K562 (cell line): ENCODE results near the gene TLR6. TPM values are rescaled to one million over a fixed set of nuclear protein-coding genes. Genes with fewer than 3 reads are reported as not detected.
A peak's percentile ranks its signal among the peaks of the same experiment; 100 is the strongest.

ENCODE experiments used
- CREM ChIP-seq: IDR thresholded peaks from 2 replicates; pipeline ENCODE4 v1.6.1; 2014; ENCODE audit warnings: antibody characterized with exemption, low read depth
- FOXM1 ChIP-seq, 2 experiments: fragments of 450-650 bp in 1 of 2; sonication (generic) in 1 of 2; formaldehyde crosslinking in 1 of 2; IDR thresholded peaks; 2 replicates each; pipeline versions ENCODE4 v1.6.1 to v1.9.0; 2017 to 2022; ENCODE audit warnings: low read depth in 2 of 2, mild to moderate bottlenecking in 2 of 2, missing genetic modification reagents in 1 of 2, moderate library complexity in 1 of 2
- GATAD2B ChIP-seq: fragments of 450-650 bp; IDR thresholded peaks from 2 replicates; pipeline ENCODE4 v1.6.1; 2017; ENCODE audit warnings: mild to moderate bottlenecking, borderline replicate concordance
- MTF1 ChIP-seq: fragments of 250-450 bp; sonication (Bioruptor Pico); IDR thresholded peaks from 2 replicates; pipeline ENCODE4 v1.9.0; 2021; ENCODE audit warnings: moderate library complexity, mild to moderate bottlenecking, inconsistent platforms, borderline replicate concordance
- NFRKB ChIP-seq: fragments of 450-650 bp; IDR thresholded peaks from 2 replicates; pipeline ENCODE4 v1.6.1; 2016; ENCODE audit warnings: low read depth
- NRF1 ChIP-seq, 2 experiments: fragments of 450-650 bp; IDR thresholded peaks in 1 of 2; conservative IDR thresholded peaks in 1 of 2; 2 replicates each; pipeline ENCODE4 v1.6.1; 2014; ENCODE audit warnings: mild to moderate bottlenecking in 2 of 2
- RAD51 ChIP-seq: fragments of 450-650 bp; IDR thresholded peaks from 2 replicates; pipeline ENCODE4 v1.7.1; 2016; ENCODE audit warnings: low read depth, mild to moderate bottlenecking, borderline replicate concordance
- ZBTB33 ChIP-seq: sonication (generic); formaldehyde crosslinking; IDR thresholded peaks from 2 replicates; pipeline ENCODE4 v1.8.1; 2023; ENCODE audit warnings: mild to moderate bottlenecking, missing genetic modification reagents
- ZC3H11A ChIP-seq: IDR thresholded peaks from 2 replicates; pipeline ENCODE4 v1.6.1; 2012; ENCODE audit warnings: low read depth, low read length, improper control_type of control experiment
- ZNF354B ChIP-seq: fragments of 250-450 bp; sonication (Bioruptor Pico); IDR thresholded peaks from 2 replicates; pipeline ENCODE4 v1.4.0; 2020
- ZNF41 ChIP-seq: fragments of 250-450 bp; sonication (Bioruptor Pico); conservative IDR thresholded peaks from 2 replicates; pipeline ENCODE4 v1.4.0; 2020; ENCODE audit warnings: mild to moderate bottlenecking
- ZNF57 ChIP-seq: fragments of 450-650 bp; formaldehyde crosslinking; IDR thresholded peaks from 2 replicates; pipeline ENCODE4 v1.4.0; 2020; ENCODE audit warnings: mild to moderate bottlenecking, moderate library complexity
- ZNF655 ChIP-seq: fragments of 250-450 bp; sonication (Bioruptor Pico); IDR thresholded peaks from 2 replicates; pipeline ENCODE4 v1.5.0; 2021
- ZNF764 ChIP-seq: fragments of 250-450 bp; sonication (Bioruptor Pico); IDR thresholded peaks from 2 replicates; pipeline ENCODE4 v1.4.0; 2020; ENCODE audit warnings: low read depth, mild to moderate bottlenecking, moderate library complexity
- ZNF830 ChIP-seq: fragments of 250-450 bp; sonication (Bioruptor Pico); IDR thresholded peaks from 2 replicates; pipeline ENCODE4 v1.5.0; 2021; ENCODE audit warnings: mild to moderate bottlenecking
- polyA plus RNA-seq, 8 experiments: library from polyadenylated mRNA; depleted of rRNA in 4 of 8; stranded (reverse) in 5 of 8; unstranded in 3 of 8; fragments of >200 nt; fragmentation: Nextera tagmentation in 2 of 8; fragmentation: Illumina TruSeq in 1 of 8; extraction: Ambion mirVana in 2 of 8; extraction: Trizol in 1 of 8; gene quantifications; 2 replicates each; pipeline versions ENCODE4 v1.2.1 to v1.2.3, GENCODE V29; 2011 to 2014; ENCODE audit warnings: inconsistent platforms in 1 of 8, missing spikeins in 1 of 8
- total RNA-seq, 7 experiments: library from RNA; depleted of rRNA in 6 of 7; stranded (reverse); fragments of >200 nt in 6 of 7; fragmentation: Illumina TruSeq in 2 of 7; extraction: Trizol in 2 of 7; gene quantifications; 2 replicates each; pipeline versions ENCODE4 v1.2.1 to v1.2.3, GENCODE V29; 2011 to 2021; ENCODE audit warnings: low replicate concordance in 1 of 7
- TF ChIP-seq, protein P1 (sequence below): fragments of 450-650 bp; formaldehyde crosslinking; IDR thresholded peaks from 2 replicates; pipeline ENCODE4 v1.4.0; 2020; ENCODE audit warnings: mild to moderate bottlenecking, moderate library complexity
- TF ChIP-seq, protein P2 (sequence below): fragments of 450-650 bp; IDR thresholded peaks from 2 replicates; pipeline ENCODE4 v1.6.1; 2016; ENCODE audit warnings: low read depth

Gene TLR6
- total and polyA plus RNA-seq, 9 of the 15 experiments (the other 6 are each of a cell fraction or from before 2014, with no cell fraction given), result 0.08 to 1.9 (median 0.91) TPM

DNA sequence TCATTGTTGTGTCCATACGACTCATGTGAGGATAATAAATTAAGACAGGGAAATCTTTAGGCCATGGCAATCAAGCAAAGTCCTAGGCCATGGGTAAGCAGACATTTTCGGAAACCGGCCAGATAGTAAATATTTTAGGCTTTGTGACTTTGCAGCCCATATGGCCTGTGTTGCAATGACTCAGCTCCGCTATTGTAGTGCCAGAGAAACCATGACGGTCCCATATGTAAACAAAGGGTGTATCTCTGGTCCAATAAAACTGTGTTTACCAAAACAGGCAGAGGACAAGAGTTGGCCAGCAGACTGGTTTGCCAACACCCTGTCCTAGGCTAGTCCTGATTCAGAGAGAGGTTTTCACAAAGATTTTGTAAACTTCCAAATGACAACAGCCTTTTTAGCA is 16.0 kb upstream of the TLR6 start (continued):
- TF ChIP-seq ZNF655 (CRISPR knock-in tag) (no peak), ZNF41 (no peak), RAD51 (no peak), ZBTB33 (CRISPR knock-in tag) (no peak), FOXM1 (IDR thresholded peaks at IDR 0.05; ENCODE audit: low read depth) (no peak), FOXM1 (CRISPR knock-in tag; IDR thresholded peaks at IDR 0.05; ENCODE audit: low read depth) (no peak), NRF1 (conservative IDR thresholded peaks at IDR 0.05 in 1 of 2, IDR thresholded peaks at IDR 0.05 in 1 of 2) (no peak), ZNF354B (no peak), GATAD2B (no peak), MTF1 (CRISPR knock-in tag) (no peak), ZNF764 (no peak), ZC3H11A (no peak), ZNF57 (CRISPR knock-in tag) (no peak), NFRKB (no peak), ZNF830 (no peak), CREM (0 out of 2 replicates have a peak, but pooled peaks have one; percentile 12)
- TF ChIP-seq, protein P1, sequence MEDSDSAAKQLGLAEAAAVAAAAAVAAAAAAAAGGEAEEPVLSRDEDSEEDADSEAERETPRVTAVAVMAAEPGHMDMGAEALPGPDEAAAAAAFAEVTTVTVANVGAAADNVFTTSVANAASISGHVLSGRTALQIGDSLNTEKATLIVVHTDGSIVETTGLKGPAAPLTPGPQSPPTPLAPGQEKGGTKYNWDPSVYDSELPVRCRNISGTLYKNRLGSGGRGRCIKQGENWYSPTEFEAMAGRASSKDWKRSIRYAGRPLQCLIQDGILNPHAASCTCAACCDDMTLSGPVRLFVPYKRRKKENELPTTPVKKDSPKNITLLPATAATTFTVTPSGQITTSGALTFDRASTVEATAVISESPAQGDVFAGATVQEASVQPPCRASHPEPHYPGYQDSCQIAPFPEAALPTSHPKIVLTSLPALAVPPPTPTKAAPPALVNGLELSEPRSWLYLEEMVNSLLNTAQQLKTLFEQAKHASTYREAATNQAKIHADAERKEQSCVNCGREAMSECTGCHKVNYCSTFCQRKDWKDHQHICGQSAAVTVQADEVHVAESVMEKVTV, result no peak
- TF ChIP-seq, protein P2, sequence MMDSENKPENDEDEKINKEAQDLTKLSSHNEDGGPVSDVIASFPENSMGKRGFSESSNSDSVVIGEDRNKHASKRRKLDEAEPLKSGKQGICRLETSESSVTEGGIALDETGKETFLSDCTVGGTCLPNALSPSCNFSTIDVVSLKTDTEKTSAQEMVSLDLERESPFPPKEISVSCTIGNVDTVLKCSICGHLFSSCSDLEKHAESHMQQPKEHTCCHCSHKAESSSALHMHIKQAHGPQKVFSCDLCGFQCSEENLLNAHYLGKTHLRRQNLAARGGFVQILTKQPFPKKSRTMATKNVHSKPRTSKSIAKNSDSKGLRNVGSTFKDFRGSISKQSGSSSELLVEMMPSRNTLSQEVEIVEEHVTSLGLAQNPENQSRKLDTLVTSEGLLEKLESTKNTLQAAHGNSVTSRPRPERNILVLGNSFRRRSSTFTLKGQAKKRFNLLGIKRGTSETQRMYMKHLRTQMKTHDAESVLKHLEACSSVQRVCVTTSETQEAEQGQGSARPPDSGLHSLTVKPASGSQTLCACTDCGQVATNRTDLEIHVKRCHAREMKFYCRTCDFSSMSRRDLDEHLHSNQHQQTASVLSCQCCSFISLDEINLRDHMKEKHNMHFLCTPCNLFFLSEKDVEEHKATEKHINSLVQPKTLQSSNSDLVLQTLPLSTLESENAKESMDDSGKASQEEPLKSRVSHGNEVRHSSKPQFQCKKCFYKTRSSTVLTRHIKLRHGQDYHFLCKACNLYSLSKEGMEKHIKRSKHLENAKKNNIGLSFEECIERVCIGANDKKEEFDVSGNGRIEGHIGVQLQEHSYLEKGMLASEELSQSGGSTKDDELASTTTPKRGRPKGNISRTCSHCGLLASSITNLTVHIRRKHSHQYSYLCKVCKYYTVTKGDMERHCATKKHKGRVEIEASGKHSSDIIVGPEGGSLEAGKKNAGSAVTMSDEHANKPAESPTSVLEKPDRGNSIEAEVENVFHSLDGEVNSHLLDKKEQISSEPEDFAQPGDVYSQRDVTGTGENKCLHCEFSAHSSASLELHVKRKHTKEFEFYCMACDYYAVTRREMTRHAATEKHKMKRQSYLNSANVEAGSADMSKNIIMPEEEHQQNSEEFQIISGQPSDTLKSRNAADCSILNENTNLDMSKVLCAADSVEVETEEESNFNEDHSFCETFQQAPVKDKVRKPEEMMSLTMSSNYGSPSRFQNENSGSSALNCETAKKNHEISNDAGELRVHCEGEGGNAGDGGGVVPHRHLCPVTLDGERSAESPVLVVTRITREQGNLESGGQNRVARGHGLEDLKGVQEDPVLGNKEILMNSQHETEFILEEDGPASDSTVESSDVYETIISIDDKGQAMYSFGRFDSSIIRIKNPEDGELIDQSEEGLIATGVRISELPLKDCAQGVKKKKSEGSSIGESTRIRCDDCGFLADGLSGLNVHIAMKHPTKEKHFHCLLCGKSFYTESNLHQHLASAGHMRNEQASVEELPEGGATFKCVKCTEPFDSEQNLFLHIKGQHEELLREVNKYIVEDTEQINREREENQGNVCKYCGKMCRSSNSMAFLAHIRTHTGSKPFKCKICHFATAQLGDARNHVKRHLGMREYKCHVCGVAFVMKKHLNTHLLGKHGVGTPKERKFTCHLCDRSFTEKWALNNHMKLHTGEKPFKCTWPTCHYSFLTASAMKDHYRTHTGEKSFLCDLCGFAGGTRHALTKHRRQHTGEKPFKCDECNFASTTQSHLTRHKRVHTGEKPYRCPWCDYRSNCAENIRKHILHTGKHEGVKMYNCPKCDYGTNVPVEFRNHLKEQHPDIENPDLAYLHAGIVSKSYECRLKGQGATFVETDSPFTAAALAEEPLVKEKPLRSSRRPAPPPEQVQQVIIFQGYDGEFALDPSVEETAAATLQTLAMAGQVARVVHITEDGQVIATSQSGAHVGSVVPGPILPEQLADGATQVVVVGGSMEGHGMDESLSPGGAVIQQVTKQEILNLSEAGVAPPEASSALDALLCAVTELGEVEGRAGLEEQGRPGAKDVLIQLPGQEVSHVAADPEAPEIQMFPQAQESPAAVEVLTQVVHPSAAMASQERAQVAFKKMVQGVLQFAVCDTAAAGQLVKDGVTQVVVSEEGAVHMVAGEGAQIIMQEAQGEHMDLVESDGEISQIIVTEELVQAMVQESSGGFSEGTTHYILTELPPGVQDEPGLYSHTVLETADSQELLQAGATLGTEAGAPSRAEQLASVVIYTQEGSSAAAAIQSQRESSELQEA, result no peak
